ENCODE results near the gene CABP4.
"Not testable (repeated sequence)": the region's sequence is repeated elsewhere in the genome, so short reads cannot be mapped to it uniquely, and the experiment has no call there.

The CABP4 gene

GRCh38 chr11:67482275-67482826, 27.2 kb downstream of the CABP4 start:
- Histone ChIP-seq H3K36me3 (ENCODE audit: control insufficient read depth, insufficient read depth, low read length) (no peaks in the 10 kb centered on the region), H3K4me3 (ENCODE audit: low read depth, low read length) (peak overlapping the region; percentile 82), H3K4me1 (no peaks in the 10 kb centered on the region), H3K27me3 (ENCODE audit: control insufficient read depth, insufficient read depth, low read length) (no peaks in the 10 kb centered on the region), H3K79me2 (peaks cover 2% of the 10 kb centered on the region), H2AFZ (peak overlapping the region; percentile 87), H3K27ac (peak overlapping the region; percentile 77), H3K9ac (peak overlapping the region; percentile 2), H3K9me3 (ENCODE audit: control insufficient read depth, low read length) (no peaks in the 10 kb centered on the region), H3K4me2 (ENCODE audit: low read length) (peak overlapping the region; percentile 91)
- TF ChIP-seq CTCF (IDR thresholded peaks at IDR 0.05): no peak

GRCh38 chr11:67482827-67483798, 28.0 kb downstream of the CABP4 start, which contains the start of gene AIP:
Gene AIP, plus strand, starts transcription at chr11:67483026. Its CDS starts 133 bp downstream, at chr11:67483159.
- no peak for TF ChIP-seq CTCF (IDR thresholded peaks at IDR 0.05)
- H2AFZ ChIP-seq: peak within 1 kb of the TSS; percentile 87
- H3K9ac ChIP-seq: peak within 1 kb of the TSS; percentile 2
- H3K4me3 ChIP-seq (ENCODE audit: low read depth, low read length): peak within 1 kb of the TSS; percentile 82
- no peaks in the 10 kb centered on the region for H3K27me3 ChIP-seq (ENCODE audit: control insufficient read depth, insufficient read depth, low read length)
- H3K4me2 ChIP-seq (ENCODE audit: low read length): peak within 1 kb of the TSS; percentile 91
- peaks cover 2% of the 10 kb centered on the region for H3K79me2 ChIP-seq
- no peaks in the 10 kb centered on the region for H3K9me3 ChIP-seq (ENCODE audit: control insufficient read depth, low read length)
- H3K27ac ChIP-seq: peak within 1 kb of the TSS; percentile 77
- H3K4me1 ChIP-seq: no peaks in the 10 kb centered on the region
- H3K36me3 ChIP-seq (ENCODE audit: control insufficient read depth, insufficient read depth, low read length): no peaks in the 10 kb centered on the region

GRCh38 chr11:67483831-67484665, 28.9 kb downstream of the CABP4 start:
- Histone ChIP-seq H3K4me2 (ENCODE audit: low read length) (peak overlapping the region; percentile 91), H3K36me3 (ENCODE audit: control insufficient read depth, insufficient read depth, low read length) (no peaks in the 10 kb centered on the region), H3K27ac (no peak overlapping the region), H3K27me3 (ENCODE audit: control insufficient read depth, insufficient read depth, low read length) (no peaks in the 10 kb centered on the region), H3K9ac (no peak overlapping the region), H3K4me1 (no peaks in the 10 kb centered on the region), H3K4me3 (ENCODE audit: low read depth, low read length) (peak overlapping the region; percentile 82), H3K9me3 (ENCODE audit: control insufficient read depth, low read length) (no peaks in the 10 kb centered on the region), H3K79me2 (peaks cover 2% of the 10 kb centered on the region), H2AFZ (no peak overlapping the region)
- no peak for TF ChIP-seq CTCF (IDR thresholded peaks at IDR 0.05)

- Histone ChIP-seq H2AFZ (no peak overlapping the region), H3K27me3 (ENCODE audit: control insufficient read depth, insufficient read depth, low read length) (no peaks in the 10 kb centered on the region), H3K27ac (no peak overlapping the region), H3K9me3 (ENCODE audit: control insufficient read depth, low read length) (no peaks in the 10 kb centered on the region), H3K9ac (no peak overlapping the region), H3K4me2 (ENCODE audit: low read length) (no peak overlapping the region), H3K36me3 (ENCODE audit: control insufficient read depth, insufficient read depth, low read length) (no peaks in the 10 kb centered on the region), H3K4me1 (no peaks in the 10 kb centered on the region), H3K79me2 (peaks cover 2% of the 10 kb centered on the region), H3K4me3 (ENCODE audit: low read depth, low read length) (no peak overlapping the region)
- no peak for TF ChIP-seq CTCF (IDR thresholded peaks at IDR 0.05)
These were observed 29.7 kb downstream of the CABP4 start for GRCh38 chr11:67484847-67485311.

- H3K9me3 ChIP-seq (ENCODE audit: control insufficient read depth, low read length); H3K27me3 ChIP-seq (ENCODE audit: control insufficient read depth, insufficient read depth, low read length); H3K4me1 ChIP-seq; H3K27ac ChIP-seq; H3K4me2 ChIP-seq (ENCODE audit: low read length); H2AFZ ChIP-seq; H3K79me2 ChIP-seq; H3K36me3 ChIP-seq (ENCODE audit: control insufficient read depth, insufficient read depth, low read length); H3K4me3 ChIP-seq (ENCODE audit: low read depth, low read length); H3K9ac ChIP-seq: not testable (repeated sequence)
These were observed 30.8 kb downstream of the CABP4 start for GRCh38 chr11:67485873-67486361.

Data from parathyroid adenoma (tissue), 2 donors.